Mammary epithelial cell (primary cell): ENCODE measurements around the gene MYO7B.

Experiments
- EZH2 ChIP-seq: IDR thresholded peaks from 2 replicates; pipeline ENCODE4 v1.6.1; 2012; ENCODE audit warnings: low read length, inconsistent platforms, borderline replicate concordance
- TF ChIP-seq, protein P1 (sequence below), 2 donors: IDR thresholded peaks in 1 of 2; conservative IDR thresholded peaks in 1 of 2; 2 replicates each; pipeline ENCODE4 v1.5.1; 2011 to 2012; ENCODE audit warnings: inconsistent platforms in 2 of 2, low read length in 2 of 2, mild to moderate bottlenecking in 2 of 2, control low read depth in 1 of 2, low read depth in 1 of 2; ENCODE audit not compliant: insufficient read depth in 1 of 2; ENCODE audit errors: extremely low read depth in 1 of 2

DNA sequence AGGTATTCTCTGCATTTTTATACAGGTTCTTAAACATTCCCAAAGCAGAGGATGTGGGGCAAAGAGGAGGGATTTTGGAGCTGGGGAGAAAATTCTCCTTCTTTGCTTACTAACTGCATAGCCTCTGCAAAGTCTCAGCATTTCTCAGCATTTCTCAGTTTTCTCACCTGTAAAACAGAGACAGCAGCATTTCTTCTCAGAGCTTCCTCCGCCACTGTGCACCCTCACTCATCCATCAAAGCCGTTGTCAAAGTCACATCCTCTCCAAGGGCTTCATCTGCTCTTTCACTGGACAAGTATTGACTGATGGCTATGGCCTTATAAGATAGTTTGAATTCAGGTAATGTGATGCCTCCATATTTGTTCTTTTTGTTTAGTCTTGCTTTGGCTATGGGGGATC, 17.4 kb downstream of the MYO7B start:
- TF ChIP-seq, protein P1, sequence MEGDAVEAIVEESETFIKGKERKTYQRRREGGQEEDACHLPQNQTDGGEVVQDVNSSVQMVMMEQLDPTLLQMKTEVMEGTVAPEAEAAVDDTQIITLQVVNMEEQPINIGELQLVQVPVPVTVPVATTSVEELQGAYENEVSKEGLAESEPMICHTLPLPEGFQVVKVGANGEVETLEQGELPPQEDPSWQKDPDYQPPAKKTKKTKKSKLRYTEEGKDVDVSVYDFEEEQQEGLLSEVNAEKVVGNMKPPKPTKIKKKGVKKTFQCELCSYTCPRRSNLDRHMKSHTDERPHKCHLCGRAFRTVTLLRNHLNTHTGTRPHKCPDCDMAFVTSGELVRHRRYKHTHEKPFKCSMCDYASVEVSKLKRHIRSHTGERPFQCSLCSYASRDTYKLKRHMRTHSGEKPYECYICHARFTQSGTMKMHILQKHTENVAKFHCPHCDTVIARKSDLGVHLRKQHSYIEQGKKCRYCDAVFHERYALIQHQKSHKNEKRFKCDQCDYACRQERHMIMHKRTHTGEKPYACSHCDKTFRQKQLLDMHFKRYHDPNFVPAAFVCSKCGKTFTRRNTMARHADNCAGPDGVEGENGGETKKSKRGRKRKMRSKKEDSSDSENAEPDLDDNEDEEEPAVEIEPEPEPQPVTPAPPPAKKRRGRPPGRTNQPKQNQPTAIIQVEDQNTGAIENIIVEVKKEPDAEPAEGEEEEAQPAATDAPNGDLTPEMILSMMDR (conservative IDR thresholded peaks at IDR 0.05 in 1 of 2, IDR thresholded peaks at IDR 0.05 in 1 of 2; ENCODE audit: extremely low read depth in 1 of 2, insufficient read depth in 1 of 2, low read depth in 1 of 2, low read length in 2 of 2): no peak
- no peak for TF ChIP-seq EZH2
